Measurements from ENCODE around the gene NUMB. TPM values are rescaled to one million over a fixed set of nuclear protein-coding genes. Genes with fewer than 3 reads are reported as not detected.

NUMB gene
- total RNA-seq, 1 donor from 2014 or later = 32.1 TPM

- H3K27ac ChIP-seq (replicated peaks) = peak overlapping the region; percentile 42
- peak overlapping the region; percentile 11 for H3K4me3 ChIP-seq
- no peak for TF ChIP-seq CTCF (IDR thresholded peaks at IDR 0.05; ENCODE audit: borderline replicate concordance)
- peaks cover 41% of the 10 kb centered on the region for H3K4me1 ChIP-seq
- intact Hi-C loops (cut with micrococcal nuclease) = no loop called here
- H3K36me3 ChIP-seq = no peaks in the 10 kb centered on the region
- no peak for DNase-seq
- H3K9me3 ChIP-seq (replicated peaks) = no peaks in the 10 kb centered on the region
- peaks cover 84% of the 10 kb centered on the region for H3K27me3 ChIP-seq (ENCODE audit: low read depth)
Observed at GRCh38 chr14:73242357-73242901, 215.9 kb downstream of the NUMB start.

GRCh38 chr14:73241481-73242165 is 216.7 kb downstream of the NUMB start:
- no peak for DNase-seq
- H3K4me1 ChIP-seq = peaks cover 47% of the 10 kb centered on the region
- TF ChIP-seq CTCF (IDR thresholded peaks at IDR 0.05; ENCODE audit: borderline replicate concordance) = no peak
- peak overlapping the region; percentile 42 for H3K27ac ChIP-seq (replicated peaks)
- no peaks in the 10 kb centered on the region for H3K36me3 ChIP-seq
- H3K27me3 ChIP-seq (ENCODE audit: low read depth) = peaks cover 92% of the 10 kb centered on the region
- intact Hi-C loops (cut with micrococcal nuclease) = no loop called here
- no peaks in the 10 kb centered on the region for H3K9me3 ChIP-seq (replicated peaks)
- no peak overlapping the region for H3K4me3 ChIP-seq

- Histone ChIP-seq H3K36me3 (no peaks in the 10 kb centered on the region), H3K4me3 (no peak overlapping the region), H3K27me3 (ENCODE audit: low read depth) (peaks cover 96% of the 10 kb centered on the region), H3K9me3 (replicated peaks) (no peaks in the 10 kb centered on the region), H3K4me1 (peaks cover 44% of the 10 kb centered on the region), H3K27ac (replicated peaks) (no peak overlapping the region)
- no peak for TF ChIP-seq CTCF (IDR thresholded peaks at IDR 0.05; ENCODE audit: borderline replicate concordance)
- intact Hi-C loops (cut with micrococcal nuclease) = no loop called here
- DNase-seq = no peak
Observed at GRCh38 chr14:73240816-73241480, 217.4 kb downstream of the NUMB start.

- H3K36me3 ChIP-seq = no peaks in the 10 kb centered on the region
- peak overlapping the region; percentile 70 for H3K4me3 ChIP-seq
- TF ChIP-seq CTCF (IDR thresholded peaks at IDR 0.05; ENCODE audit: borderline replicate concordance) = no peak
- peaks cover 96% of the 10 kb centered on the region for H3K27me3 ChIP-seq (ENCODE audit: low read depth)
- no peak overlapping the region for H3K27ac ChIP-seq (replicated peaks)
- intact Hi-C loops (cut with micrococcal nuclease) = no loop called here
- H3K4me1 ChIP-seq = peaks cover 43% of the 10 kb centered on the region
- DNase-seq = peak; percentile 51
- H3K9me3 ChIP-seq (replicated peaks) = no peaks in the 10 kb centered on the region
Observed at GRCh38 chr14:73239393-73240241, 218.7 kb downstream of the NUMB start.

- intact Hi-C loops (cut with micrococcal nuclease) = no loop called here
- H3K27ac ChIP-seq (replicated peaks) = no peak overlapping the region
- peaks cover 94% of the 10 kb centered on the region for H3K27me3 ChIP-seq (ENCODE audit: low read depth)
- TF ChIP-seq CTCF (IDR thresholded peaks at IDR 0.05; ENCODE audit: borderline replicate concordance) = no peak
- H3K9me3 ChIP-seq (replicated peaks) = no peaks in the 10 kb centered on the region
- peaks cover 43% of the 10 kb centered on the region for H3K4me1 ChIP-seq
- H3K4me3 ChIP-seq = peak overlapping the region; percentile 70
- H3K36me3 ChIP-seq = no peaks in the 10 kb centered on the region
- DNase-seq = no peak
Observed at GRCh38 chr14:73238941-73239340, 219.4 kb downstream of the NUMB start.

Data from left ventricle myocardium inferior (tissue), 1 donor.